NB4 (cell line): ENCODE data around the gene MBNL2.

Experiments
- CTCF ChIP-seq: IDR thresholded peaks from one replicate; pipeline ENCODE4 v1.5.1; 2012; ENCODE audit warnings: low read depth, low read length
- MAX ChIP-seq: IDR thresholded peaks from 2 replicates; pipeline ENCODE4 v1.6.1; 2011; ENCODE audit warnings: low read depth, low read length
- MYC ChIP-seq: IDR thresholded peaks from 2 replicates; pipeline ENCODE4 v1.6.1; 2011; ENCODE audit warnings: low read depth, low read length
- POLR2A ChIP-seq: IDR thresholded peaks from 2 replicates; pipeline ENCODE4 v1.6.1; 2011; ENCODE audit warnings: mild to moderate bottlenecking; ENCODE audit not compliant: insufficient read length; ENCODE audit errors: extremely low read depth

DNA sequence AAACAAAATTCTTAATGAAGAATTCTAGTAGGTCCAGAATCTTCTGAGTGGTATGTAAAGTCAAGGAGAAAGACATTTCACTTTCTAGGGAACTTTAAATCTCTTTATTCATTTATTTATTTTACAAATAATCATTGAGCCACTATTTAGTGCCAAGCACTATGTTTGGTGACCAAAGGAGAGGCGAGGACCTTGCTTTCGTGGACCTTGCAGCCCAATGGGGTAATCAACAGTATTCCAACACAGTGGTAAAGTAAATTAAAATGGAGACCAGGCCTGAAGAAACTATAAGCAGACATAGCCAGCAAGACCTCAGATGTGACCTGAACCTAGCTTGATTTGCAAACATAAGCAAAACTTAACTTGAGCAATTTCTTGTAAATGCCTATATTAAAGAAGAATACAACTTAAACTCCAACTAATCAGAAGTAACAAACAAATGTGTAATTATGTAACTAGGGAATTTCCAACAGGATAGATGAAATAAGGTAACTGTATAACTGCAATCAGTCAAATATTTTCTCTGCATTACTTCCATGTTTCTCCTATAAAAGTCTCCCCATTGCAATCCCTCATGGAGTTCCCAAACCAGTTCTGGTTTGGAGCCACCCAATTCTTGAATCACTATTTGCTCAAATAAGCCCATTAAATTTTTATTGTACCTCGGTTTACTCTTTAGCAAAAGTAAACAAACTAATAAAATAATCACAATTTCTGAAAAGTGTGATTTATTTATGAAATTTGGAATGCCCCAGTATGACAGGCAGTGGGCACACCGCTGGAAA is 67.6 kb downstream of the MBNL2 start:
- TF ChIP-seq POLR2A (no peak), CTCF (no peak), MAX (no peak), MYC (no peak)
